ENCODE data around the gene P2RX1. TPM values are rescaled to one million over a fixed set of nuclear protein-coding genes. Genes with fewer than 3 reads are reported as not detected.

Gene P2RX1
- total RNA-seq, 3 donors from 2014 or later: 2.5 to 4.9 (median 3.5) TPM

DNA sequence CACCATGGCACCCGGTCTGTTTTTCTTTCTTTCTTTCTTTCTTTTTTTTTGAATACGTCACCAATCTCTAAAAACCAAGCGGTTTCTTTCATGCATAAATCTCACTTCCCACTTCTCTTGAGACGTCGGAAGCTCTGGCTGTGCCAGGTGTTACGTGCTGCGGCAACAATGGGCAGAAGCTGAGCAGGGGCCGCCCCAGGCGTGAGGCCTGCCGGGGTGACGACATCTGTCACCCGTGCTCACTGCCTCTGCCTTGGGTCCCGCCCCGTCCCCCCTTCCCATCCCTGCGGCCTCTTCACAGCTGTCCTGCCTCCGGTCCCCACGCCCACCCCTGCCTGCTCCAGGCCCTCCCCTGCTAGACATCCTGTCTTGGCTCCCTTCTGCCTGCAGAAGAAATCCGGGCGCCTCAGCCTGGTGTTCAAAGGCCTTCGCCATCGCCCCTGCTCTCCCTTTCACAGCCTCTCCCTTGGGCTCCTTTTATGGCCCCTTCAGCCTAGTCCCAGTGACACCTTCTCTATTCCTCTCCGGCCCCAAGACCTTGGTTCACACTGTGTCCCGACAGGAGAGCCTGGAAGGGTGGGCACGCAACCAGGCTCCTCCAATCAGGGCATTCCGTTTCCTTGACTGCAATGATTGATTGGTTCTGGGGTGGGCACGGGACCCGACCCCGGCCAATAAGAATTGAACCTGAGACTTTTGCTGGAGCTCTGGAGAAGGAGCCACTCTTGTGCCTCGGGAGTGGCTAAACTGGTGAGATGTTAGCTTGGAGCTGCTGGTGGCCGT lies 4.8 kb downstream of the P2RX1 start:
- peak; percentile 53 to 87 (median 60) for DNase-seq
- ATAC-seq: peak; percentile 46

DNA sequence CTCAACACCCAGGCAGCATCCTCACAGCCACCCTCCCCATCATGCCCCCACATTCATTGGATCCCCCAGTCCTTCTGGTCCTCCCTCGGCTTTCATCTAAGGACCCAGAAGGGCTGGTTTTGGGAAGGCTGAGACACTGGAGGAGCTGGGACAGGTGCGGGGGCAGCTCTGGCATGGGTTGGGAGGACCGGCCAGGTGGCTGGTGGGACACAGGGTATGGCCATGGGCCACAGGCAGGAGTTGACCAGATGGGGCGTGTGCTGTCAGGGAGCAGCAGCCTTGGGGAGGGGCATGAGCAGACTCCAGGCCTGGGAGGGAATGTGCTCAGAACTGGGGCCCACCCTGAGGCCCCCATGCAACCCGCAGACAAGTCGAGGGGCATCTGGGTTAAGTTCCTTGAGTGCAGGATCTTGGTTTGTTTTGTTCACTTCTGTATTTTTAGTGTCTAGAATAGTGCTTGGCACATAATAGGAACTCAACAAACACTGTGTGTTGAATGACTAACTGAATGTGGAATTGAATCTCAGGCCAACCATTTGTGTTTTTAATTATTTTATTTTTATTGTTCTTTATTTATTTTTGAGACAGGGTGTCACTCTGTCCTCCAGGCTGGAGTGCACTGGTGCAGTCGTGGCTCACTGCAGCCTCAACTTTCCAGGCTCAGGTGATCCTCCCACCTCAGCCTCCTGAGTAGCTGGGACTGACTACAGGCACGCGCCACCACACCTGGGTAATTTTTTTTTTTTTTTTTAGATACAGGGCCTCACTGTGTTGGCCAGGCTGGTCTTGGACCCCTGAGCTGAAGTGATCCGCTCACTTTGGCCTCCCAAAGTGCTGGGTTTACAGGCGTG lies 5.6 kb downstream of the P2RX1 start:
- no peaks in the 10 kb centered on the region for H3K36me3 ChIP-seq (ENCODE audit: low read depth)
- H3K9me3 ChIP-seq: no peaks in the 10 kb centered on the region
- no peak overlapping the region for H3K4me3 ChIP-seq
- intact Hi-C loops (cut with DNase I, micrococcal nuclease): loop anchor here (5.0 to 10.0 kb wide), 2 partner anchors 46 to 97 kb away; no protein-coding TSS in a partner anchor
- peaks cover under 1% of the 10 kb centered on the region for H3K4me1 ChIP-seq (ENCODE audit: low read depth)
- ATAC-seq: no peak
- no peak for TF ChIP-seq CTCF (IDR thresholded peaks at IDR 0.05)
- no peak for DNase-seq

More for the DNA sequence above, 4.8 kb downstream of the P2RX1 start:
- intact Hi-C loops (cut with DNase I, micrococcal nuclease): loop anchor here (5.0 to 10.0 kb wide), 2 partner anchors 47 to 96 kb away; no protein-coding TSS in a partner anchor
- TF ChIP-seq CTCF (IDR thresholded peaks at IDR 0.05): no peak
- Histone ChIP-seq H3K4me1 (ENCODE audit: low read depth) (peaks cover 9% of the 10 kb centered on the region), H3K36me3 (ENCODE audit: low read depth) (no peaks in the 10 kb centered on the region), H3K4me3 (no peak overlapping the region), H3K9me3 (no peaks in the 10 kb centered on the region)

DNA sequence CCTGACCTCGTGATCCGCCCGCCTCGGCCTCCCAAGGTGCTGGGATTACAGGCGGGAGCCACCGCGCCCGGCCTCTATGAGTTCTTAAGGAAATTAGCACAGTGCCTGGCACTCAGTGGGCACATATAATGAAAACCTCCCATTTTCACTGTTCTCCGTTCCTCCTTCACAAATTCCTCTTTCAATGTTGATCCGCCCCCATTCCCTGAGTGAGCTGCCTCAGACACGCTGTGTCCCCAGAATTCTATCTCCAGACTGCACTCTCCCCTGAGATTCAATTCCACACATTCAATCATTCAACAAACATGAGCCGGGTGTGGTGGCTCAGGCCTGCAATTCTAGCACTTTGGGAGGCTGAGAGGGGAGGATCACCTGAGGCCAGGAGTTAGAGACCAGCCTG lies 7.0 kb downstream of the P2RX1 start:
- Histone ChIP-seq H3K4me1 (ENCODE audit: low read depth) (no peaks in the 10 kb centered on the region), H3K9me3 (no peaks in the 10 kb centered on the region), H3K36me3 (ENCODE audit: low read depth) (no peaks in the 10 kb centered on the region), H3K4me3 (no peak overlapping the region)
- DNase-seq (no peak), ATAC-seq (no peak)
- intact Hi-C loops (cut with DNase I, micrococcal nuclease): no loop called here
- TF ChIP-seq CTCF (IDR thresholded peaks at IDR 0.05): no peak

- H3K9me3 ChIP-seq: no peaks in the 10 kb centered on the region
- H3K36me3 ChIP-seq (ENCODE audit: low read depth): no peaks in the 10 kb centered on the region
- DNase-seq (no peak), ATAC-seq (peak; percentile 42)
- intact Hi-C loops (cut with DNase I, micrococcal nuclease): no loop called here
- no peaks in the 10 kb centered on the region for H3K4me1 ChIP-seq (ENCODE audit: low read depth)
- H3K4me3 ChIP-seq: no peak overlapping the region
- no peak for TF ChIP-seq CTCF (IDR thresholded peaks at IDR 0.05)
Measured at GRCh38 chr17:3907483-3908216, 8.6 kb downstream of the P2RX1 start.

DNA sequence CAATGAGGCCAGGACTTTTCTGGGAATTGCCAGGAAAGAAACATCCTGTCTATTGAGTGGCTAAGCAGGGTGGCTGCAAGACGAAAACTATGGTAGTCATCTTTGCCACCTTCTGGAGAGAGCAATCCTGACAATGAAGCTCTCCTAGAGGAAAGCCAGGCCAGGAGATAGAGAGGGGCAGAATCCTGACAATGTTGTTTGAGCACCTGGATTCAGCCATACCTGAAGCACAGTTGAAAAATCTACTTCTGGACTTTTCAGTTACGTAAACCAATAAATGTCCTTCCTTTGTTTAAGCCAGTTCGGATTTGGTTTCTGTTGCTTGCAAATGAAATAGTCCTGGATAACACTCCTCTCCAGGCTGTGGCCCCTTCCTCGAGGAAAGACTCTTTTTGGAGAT lies 9.4 kb downstream of the P2RX1 start:
- DNase-seq (no peak), ATAC-seq (no peak)
- intact Hi-C loops (cut with DNase I, micrococcal nuclease): no loop called here
- no peaks in the 10 kb centered on the region for H3K4me1 ChIP-seq (ENCODE audit: low read depth)
- H3K36me3 ChIP-seq (ENCODE audit: low read depth): no peaks in the 10 kb centered on the region
- no peak for TF ChIP-seq CTCF (IDR thresholded peaks at IDR 0.05)
- H3K9me3 ChIP-seq: no peaks in the 10 kb centered on the region
- no peak overlapping the region for H3K4me3 ChIP-seq
